Stimulated activated CD4-positive, alpha-beta T cell treated with anti-CD3 and anti-CD28 coated beads, Interleukin-4, amount 100 ng/mL, for 4 hours (primary cell): ENCODE results near the gene RAPGEF5.
"Not testable (repeated sequence)": the region's sequence is repeated elsewhere in the genome, so short reads cannot be mapped to it uniquely, and the experiment has no call there.

ENCODE experiments used
- DNase-seq, 2 experiments: peaks; one replicate each; pipeline ENCODE4 v3.0.0-alpha.2; 2020

The RAPGEF5 gene

GRCh38 chr7:22114440-22114981 is 242.4 kb downstream of the RAPGEF5 start:
- no peak for DNase-seq

GRCh38 chr7:22113041-22113440 is 243.9 kb downstream of the RAPGEF5 start:
- DNase-seq = no peak

DNA sequence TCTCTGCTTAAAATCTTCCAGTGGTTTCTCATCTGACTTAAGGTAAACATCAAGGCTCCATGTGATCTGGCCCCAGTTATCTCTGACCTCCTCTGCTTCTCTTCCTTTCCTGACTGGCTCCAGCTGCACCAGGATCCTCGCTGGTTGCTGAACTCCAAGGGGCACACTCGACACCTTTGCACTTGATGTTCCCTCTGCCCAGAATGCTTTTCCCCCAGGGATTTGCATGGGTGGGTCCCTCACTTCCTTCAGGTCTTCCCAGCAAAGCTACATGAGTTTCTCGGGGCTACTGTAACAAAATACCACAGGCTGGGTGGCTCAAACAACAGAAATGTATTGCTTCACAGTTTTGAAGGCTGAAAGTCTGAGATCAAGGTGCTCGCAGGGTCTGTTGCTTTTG is 245.3 kb downstream of the RAPGEF5 start:
- DNase-seq = no peak

DNA sequence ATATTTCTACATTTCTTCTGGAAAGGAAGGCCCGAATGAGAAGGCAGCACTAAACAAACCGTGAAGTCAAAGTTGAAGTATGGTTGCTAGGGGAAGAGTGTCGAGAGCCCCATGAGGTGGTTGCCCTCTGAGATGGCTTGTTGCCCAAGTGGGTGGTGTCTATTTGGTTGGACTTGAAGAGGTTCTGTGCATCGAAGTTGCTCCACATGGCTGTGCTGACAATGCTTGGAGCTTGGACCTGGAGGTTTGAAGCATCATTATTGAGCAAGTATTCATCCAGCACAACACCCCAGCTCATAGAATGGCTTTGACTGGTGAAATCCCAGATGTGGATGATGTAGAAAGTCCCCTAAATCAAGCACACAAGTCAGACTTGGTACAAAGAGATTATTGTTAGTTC is 246.1 kb downstream of the RAPGEF5 start:
- no peak for DNase-seq

DNA sequence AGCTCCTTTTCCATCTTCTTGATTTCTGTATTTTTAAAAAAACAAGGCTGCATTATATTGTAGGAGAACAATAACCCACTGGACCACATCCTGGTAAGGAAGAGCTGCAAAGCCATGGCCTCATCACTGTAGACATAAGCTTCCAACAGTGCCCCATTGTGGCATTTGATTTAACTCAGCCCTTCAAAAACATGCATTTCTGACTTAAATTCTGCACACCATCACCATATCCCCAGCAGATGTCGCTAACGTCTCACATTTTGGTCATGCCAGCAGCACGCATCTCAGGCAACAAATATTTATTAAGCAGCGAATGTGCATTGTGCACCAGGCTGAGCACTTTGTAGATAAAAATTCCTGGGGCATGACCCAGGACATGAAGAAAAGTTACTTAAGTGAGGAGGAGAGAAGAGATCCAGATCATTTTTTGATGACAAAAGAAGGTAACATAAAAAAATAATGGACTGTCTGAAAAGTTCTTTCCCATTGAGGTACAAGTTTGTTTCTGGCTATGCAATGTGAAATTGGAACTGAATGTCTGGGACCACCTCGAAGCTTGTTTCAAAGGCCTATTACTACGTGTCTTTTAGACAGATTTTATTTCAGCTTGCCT is 246.6 kb downstream of the RAPGEF5 start:
- peak; percentile 44 to 47 for DNase-seq

DNA sequence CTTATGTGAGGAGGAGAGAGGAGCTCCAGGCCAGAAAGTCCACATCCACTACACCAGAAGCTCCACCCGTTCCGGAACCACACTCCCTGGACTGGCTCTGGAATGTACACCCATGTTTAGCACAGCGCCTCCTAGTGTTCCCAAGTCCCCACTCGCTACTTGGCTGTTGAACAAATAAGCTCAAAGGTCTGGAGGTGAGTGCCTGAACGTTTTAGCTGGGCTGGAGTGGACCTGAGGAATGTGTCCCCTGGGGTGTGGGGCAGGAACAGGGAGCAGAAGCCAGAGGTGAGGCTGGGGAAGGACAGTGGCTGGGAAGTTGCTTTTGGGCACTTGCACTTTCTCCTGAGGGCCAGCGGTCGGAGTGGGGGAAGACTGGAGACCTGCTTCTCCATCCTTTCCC is 247.2 kb downstream of the RAPGEF5 start:
- peak in 1 of 2 experiments; percentile 3 for DNase-seq

GRCh38 chr7:22108151-22108845 is 248.7 kb downstream of the RAPGEF5 start:
- no peak for DNase-seq

DNA sequence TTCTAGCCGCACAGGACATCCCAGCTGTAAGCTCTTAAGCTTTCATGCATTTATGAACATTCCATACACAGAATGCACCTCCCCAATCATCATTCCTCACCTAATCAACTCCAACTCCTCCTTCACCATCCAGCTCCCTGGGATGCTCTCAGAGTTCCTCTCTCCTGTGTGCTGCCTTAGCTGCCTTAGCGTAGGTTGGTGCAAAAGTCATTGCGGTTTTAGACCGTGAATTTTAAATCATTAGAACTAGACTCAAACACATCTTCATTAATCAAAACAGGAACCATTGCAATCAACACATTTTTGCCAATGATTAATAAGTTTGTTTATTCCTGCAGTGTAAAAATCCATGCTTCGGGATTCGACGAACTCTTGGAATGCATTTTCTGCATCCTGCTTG is 251.4 kb downstream of the RAPGEF5 start:
- DNase-seq = no peak

GRCh38 chr7:22094413-22095342 is 262.3 kb downstream of the RAPGEF5 start:
- DNase-seq = no peak

GRCh38 chr7:22093936-22094335 is 263.0 kb downstream of the RAPGEF5 start:
- no peak for DNase-seq

DNA sequence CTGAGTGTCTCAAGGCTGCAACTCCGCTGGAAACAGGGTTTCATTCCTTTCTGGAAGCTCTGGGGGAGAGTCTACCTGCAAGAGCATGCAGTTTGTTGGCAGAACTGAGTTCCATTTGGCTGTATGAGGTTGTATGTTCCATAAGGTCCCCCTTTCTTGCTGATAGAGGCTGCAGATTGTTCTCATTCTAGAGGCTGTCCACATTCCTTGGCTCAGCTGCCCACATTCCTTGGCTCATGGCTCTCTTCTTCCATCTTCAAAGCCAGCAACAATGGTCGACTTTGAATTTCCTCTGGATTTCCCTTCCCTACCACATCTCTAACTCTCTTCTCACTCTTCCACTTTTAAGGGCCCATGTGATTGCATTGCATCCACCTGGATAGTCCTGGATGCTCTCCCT is 264.0 kb downstream of the RAPGEF5 start:
- no peak for DNase-seq

DNA sequence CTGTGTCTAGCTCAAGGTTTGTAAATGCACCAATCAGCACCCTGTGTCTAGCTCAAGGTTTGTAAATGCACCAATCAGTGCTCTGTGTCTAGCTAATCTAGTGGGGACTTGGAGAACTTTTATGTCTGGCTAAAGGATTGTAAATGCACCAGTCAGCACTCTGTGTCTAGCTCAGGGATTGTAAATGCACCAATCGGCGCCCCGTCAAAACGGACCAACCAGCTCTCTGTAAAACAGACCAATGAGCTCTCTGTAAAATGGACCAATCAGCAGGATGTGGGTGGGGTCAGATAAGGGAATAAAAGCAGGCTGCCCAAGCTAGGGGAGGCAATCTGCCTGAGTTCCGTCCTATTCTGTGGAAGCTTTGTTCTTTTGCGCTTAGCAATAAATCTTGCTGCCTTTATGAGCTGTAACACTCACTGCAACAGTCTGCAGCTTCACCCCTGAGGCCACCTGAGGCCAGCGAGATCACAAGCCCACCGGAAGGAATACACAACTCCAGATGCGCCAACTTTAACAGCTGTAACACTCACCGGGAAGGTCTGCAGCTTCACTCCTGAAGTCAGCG is 265.9 kb downstream of the RAPGEF5 start:
- not testable (repeated sequence) for DNase-seq

DNA sequence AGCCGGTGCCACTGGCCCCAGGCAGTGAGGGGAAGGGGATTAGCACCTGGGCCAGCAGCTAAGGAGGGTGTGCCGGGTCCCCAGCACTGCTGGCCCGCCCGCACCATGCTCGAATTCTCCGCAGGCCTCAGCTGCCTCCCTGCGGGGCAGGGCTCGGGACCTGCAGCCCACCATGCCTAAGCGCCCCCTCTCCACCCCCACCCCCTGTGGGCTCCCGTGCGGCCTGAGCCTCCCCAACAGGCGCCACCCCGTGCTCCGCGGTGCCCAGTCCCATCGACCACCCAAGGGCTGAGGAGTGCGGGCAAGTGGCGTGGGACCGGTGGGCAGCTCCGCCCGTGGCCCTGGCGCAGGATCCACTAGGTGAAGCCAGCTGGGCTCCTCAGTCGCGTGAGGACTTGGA is 266.4 kb downstream of the RAPGEF5 start:
- no peak for DNase-seq

DNA sequence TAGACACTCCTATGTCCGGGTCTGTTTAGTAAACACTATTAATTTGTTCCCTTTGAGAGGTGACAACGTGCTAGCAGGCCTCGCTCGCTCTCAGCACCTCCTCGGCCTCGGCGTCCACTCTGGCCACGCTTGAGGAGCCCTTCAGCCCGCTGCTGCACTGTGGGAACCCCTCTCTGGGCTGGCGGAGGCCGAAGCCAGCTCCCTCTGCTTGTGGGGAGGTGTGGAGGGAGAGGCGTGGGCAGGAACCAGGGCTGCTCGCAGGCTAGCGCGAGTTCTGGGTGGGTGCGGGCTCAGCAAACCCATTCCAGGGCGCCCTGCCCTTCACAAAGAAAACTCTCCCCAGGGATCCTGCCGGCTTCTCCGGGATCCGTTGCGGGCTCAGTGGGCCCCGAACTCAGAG is 266.8 kb downstream of the RAPGEF5 start:
- DNase-seq = no peak

DNA sequence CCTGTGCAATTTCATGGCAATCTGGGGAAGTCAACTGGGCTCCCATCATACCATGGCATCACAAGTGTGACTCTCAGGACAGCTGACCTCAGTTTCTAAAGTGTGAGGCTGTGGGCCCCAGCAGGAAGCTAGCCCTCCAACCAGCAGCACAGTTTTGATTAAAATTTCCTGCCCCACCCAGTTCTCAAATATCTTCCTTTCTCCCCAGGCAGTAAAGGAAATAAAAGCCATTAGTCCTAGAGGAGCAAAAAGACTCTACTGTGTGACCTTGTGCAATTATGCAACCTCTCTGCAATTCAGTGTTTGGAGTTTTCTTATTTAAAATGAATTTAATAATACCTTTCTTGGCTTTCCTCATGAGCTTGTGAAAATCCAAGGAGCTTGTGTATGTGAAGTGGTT is 268.1 kb downstream of the RAPGEF5 start:
- no peak for DNase-seq

GRCh38 chr7:22087861-22088260 is 269.1 kb downstream of the RAPGEF5 start:
- no peak for DNase-seq

DNA sequence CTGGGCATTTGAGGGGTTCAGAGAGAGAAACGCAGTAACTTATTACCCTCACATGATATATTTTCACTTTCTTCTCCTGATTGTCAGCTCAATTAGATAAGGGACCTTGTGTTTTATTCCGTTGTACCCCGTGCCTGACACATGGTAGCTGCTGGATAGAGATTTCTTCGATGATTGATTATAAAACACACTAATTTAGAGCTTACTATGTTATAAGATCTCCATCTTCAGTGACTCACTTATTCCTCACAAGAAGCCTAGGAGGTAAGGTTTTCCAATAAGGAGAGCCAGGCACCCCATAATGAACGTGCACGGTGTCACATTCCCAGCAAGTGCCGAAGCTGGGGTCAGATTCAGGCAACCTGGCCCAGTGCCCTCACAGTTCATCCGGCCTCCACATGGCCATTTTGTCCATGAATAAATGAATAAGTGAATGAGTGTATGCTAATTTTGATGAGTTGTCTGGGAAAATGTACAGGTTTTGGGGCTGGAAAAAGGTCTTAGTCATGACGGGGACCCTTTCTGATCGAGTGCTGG is 273.2 kb downstream of the RAPGEF5 start:
- DNase-seq = no peak

GRCh38 chr7:22082886-22083703 is 273.9 kb downstream of the RAPGEF5 start:
- peak; percentile 73 to 82 for DNase-seq

- no peak for DNase-seq
Measured at GRCh38 chr7:22082553-22082885, 274.4 kb downstream of the RAPGEF5 start.

- DNase-seq = not testable (repeated sequence)
Measured at GRCh38 chr7:22080219-22080618, 276.7 kb downstream of the RAPGEF5 start.

GRCh38 chr7:22078872-22079271 is 278.1 kb downstream of the RAPGEF5 start:
- DNase-seq = not testable (repeated sequence)

- no peak for DNase-seq
Measured at GRCh38 chr7:22075561-22075960, 281.4 kb downstream of the RAPGEF5 start.
